NT2/D1 (cell line): Measurements from ENCODE around the gene ARIH2.

Source experiments
- SUZ12 ChIP-seq: IDR thresholded peaks from 2 replicates; pipeline ENCODE4 v1.6.1; 2011; ENCODE audit not compliant: insufficient read length, insufficient read depth; ENCODE audit errors: extremely low read depth
- YY1 ChIP-seq: IDR thresholded peaks from 2 replicates; pipeline ENCODE4 v1.6.1; 2011; ENCODE audit not compliant: insufficient read length, insufficient read depth
- ZNF274 ChIP-seq: IDR thresholded peaks from 2 replicates; pipeline ENCODE4 v1.6.1; 2011; ENCODE audit warnings: mild to moderate bottlenecking, low read depth, low read length

DNA sequence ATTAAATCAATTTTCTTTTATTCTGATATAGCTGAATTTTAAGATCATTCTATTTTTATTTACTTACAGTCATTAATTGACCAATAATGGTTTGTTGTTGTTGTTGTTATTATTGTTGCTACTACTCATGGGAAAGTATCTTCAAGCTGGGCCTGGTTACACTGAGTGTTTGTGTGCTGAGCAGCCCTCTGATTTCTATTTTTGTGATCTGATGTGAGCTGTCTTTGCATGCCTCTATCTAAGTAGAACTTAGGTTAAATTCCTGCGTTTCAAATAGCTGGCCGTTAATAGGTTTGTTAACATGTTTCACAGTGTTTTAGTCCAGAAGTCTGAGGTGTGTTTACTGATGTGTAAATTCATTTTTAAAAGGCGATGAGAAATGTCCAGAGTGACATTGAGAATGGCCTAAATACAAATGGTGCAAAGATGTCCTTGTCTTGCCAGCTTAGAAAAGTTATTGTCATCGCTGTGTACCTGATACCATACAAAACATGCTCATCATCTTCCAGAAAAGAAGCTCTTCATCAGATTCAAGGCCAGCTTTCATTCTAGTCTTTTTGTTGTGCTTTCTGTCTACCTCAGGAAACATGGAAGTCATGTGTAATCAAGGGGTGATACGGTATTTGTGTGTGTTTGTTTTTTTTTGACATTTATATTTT, 15.8 kb downstream of the ARIH2 start:
- no peak for TF ChIP-seq ZNF274
- TF ChIP-seq SUZ12 = no peak
- TF ChIP-seq YY1 = no peak
